ENCODE results near the gene S100A10.

S100A10 gene

GRCh38 chr1:151935894-151936602 is 57.6 kb downstream of the S100A10 start:
- Mint-ChIP-seq H3K4me3 (no peak overlapping the region), H3K4me1 (peaks cover 2 to 13% of the 10 kb centered on the region in 2 donors), H3K9me3 (no peaks in the 10 kb centered on the region), H3K27ac (no peak overlapping the region), H3K27me3 (peaks cover 21 to 25% of the 10 kb centered on the region in 2 donors), H3K36me3 (no peaks in the 10 kb centered on the region)
- DNase-seq: no peak
- no peak for ATAC-seq (replicated peaks)

DNA sequence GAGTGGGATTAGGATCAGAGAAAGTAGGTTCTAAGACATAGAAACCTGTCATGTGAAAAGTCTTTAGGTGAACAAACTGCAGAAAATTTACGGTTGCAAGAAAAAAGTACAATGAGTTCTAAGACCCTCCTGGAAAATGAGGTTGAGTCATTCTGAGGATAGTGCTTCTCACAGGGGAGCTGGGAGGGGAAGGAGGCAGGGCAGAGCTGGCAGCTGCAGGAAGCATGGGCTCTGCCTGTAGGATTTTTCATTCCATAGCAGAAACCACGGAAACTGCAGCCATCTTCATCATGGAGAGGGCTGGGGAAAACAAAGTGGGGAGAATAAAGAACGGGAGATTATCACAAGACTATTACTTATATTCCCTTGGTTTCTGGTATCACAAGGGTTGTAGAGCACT is 58.5 kb downstream of the S100A10 start:
- Mint-ChIP-seq H3K9me3 (no peaks in the 10 kb centered on the region), H3K27me3 (peaks cover 21 to 25% of the 10 kb centered on the region in 2 donors), H3K27ac (peak overlapping the region; percentile 20), H3K36me3 (no peaks in the 10 kb centered on the region), H3K4me1 (peaks cover 2 to 7% of the 10 kb centered on the region in 2 donors), H3K4me3 (no peak overlapping the region)
- no peak for ATAC-seq (replicated peaks)
- no peak for DNase-seq

DNA sequence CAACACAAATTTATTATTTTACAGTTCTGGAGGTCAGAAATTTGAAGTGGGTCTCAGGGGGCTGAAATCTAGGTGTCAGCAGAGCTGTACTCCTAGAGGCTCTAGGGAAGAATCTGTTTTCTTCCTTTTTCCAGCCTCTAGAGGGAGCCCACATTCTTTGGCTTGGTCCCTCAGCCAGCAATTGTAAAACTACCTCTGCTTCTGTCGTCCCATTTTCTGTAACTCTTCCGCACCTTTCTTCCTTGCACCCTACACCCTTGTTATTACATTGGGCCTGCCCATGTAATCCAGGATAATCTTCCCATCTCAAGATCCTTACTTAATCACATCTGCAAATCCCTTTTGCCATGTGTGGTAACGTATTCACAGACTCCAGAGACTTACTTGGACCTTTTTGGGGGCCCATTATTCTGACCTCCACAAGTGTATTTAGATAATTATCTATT is 59.6 kb downstream of the S100A10 start:
- DNase-seq (peak; percentile 23), ATAC-seq (replicated peaks) (peak; percentile 84 to 88)
- Mint-ChIP-seq H3K9me3 (no peaks in the 10 kb centered on the region), H3K4me1 (peaks cover 2 to 7% of the 10 kb centered on the region in 2 donors), H3K4me3 (no peak overlapping the region), H3K27me3 (peaks cover 21 to 25% of the 10 kb centered on the region in 2 donors), H3K27ac (no peak overlapping the region), H3K36me3 (no peaks in the 10 kb centered on the region)

All from stimulated activated naive B cell treated with anti-CD40 and anti-IgM and Interleukin-4, amounts not matched to agents 10 μg/mL and 1 μg/mL and 100 μg/mL, for 72 hours (primary cell).